AG10803 (cell line): ENCODE measurements around the gene LYZL6.

Source experiments
- DNase-seq: peaks from one replicate; pipeline ENCODE4 v3.0.0; 2010; ENCODE audit warnings: low read depth
- H3K4me3 ChIP-seq: 2 replicates; pipeline ENCODE4 v1.5.1; 2011; ENCODE audit warnings: mild to moderate bottlenecking, low read length, control low read depth
- TF ChIP-seq, protein P1 (sequence below): conservative IDR thresholded peaks from 2 replicates; pipeline ENCODE4 v1.5.1; 2011; ENCODE audit warnings: mild to moderate bottlenecking, low read length, control low read depth, inconsistent platforms

Gene LYZL6

DNA sequence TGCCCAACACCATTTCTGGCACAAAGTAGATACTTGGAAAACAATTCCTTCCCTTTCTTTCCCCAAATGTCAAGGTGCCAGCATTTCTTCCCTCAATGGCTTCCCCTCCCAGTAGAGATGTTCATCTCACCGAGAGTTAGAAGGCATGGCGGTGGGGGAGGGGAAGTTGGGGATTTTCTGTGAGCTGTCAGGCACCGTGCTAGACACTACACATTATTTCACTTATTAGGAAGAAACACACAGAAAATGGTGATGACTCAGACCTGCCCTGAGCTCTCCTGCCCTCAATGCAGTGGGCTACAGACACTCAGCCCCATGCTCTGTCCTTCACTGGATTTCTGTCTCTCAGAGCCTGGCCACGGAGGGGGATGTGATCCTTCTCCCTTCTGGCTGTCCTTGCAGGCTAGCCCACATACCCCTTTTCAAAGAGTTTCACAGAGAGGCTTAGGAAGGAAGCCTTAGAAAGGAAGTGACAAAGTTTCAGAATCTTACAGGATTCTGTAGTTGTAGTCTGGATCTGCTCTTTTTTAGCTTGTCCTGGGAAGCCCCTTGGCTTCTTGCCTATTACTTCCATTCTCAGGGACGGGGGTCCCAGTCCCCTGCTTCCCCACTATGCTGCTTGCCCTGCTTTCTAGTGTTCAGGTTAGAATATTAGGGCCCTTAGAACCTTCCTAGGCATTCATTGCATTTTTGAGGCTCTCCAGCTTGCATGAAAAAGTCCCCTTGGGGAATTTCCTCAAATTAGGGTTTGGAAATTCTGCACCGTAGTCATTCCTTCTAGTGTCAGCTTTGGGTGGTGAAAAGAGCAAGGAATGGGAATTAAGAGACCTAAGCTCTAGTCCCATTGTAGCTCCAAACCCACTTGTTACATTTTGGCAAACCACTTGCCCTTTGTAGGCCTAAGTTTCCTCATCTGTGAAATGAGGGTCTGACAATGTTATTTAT, 51.1 kb downstream of the LYZL6 start:
- no peak for DNase-seq
- TF ChIP-seq, protein P1, sequence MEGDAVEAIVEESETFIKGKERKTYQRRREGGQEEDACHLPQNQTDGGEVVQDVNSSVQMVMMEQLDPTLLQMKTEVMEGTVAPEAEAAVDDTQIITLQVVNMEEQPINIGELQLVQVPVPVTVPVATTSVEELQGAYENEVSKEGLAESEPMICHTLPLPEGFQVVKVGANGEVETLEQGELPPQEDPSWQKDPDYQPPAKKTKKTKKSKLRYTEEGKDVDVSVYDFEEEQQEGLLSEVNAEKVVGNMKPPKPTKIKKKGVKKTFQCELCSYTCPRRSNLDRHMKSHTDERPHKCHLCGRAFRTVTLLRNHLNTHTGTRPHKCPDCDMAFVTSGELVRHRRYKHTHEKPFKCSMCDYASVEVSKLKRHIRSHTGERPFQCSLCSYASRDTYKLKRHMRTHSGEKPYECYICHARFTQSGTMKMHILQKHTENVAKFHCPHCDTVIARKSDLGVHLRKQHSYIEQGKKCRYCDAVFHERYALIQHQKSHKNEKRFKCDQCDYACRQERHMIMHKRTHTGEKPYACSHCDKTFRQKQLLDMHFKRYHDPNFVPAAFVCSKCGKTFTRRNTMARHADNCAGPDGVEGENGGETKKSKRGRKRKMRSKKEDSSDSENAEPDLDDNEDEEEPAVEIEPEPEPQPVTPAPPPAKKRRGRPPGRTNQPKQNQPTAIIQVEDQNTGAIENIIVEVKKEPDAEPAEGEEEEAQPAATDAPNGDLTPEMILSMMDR = no peak
- no peak overlapping the region for H3K4me3 ChIP-seq

DNA sequence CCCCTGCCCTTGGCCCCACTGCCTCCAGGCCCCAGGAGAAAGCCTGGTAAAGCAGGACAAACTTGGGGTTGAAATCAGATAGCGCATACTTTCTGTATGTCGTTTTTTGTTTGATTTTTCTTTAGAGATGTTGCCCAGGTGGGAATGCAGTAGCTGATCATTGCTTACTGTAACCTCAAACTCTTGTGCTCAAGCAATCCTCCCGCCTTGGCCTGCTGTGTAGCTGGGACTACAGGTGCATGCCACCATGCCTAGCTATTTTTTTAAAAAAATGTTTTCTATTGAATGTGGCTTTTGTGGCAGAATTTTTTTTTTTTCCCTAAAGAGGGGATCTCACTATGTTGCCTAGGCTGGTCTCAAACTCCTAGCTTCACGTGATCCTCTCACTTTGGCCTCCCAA, 52.2 kb downstream of the LYZL6 start:
- DNase-seq = no peak
- no peak overlapping the region for H3K4me3 ChIP-seq
- TF ChIP-seq, protein P1 = no peak

DNA sequence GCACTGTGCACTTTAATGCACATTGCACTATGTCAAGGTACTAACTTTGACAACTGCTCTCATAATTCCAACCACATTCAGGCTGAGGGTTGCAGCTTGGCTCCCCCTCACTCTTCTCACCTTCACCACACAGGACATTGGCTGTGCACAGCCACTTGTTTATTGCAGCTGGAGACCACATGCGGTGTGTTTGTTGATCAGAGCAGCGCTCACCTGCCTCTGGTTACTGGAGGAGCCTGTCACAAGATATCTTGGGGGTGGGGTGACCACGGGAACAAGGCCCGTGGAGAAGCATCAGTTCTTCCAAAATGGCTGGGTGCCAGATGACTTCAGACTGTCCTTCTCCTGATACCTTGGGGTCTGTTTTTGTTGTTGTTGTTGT, 52.7 kb downstream of the LYZL6 start:
- TF ChIP-seq, protein P1 = no peak
- no peak overlapping the region for H3K4me3 ChIP-seq
- DNase-seq = no peak

DNA sequence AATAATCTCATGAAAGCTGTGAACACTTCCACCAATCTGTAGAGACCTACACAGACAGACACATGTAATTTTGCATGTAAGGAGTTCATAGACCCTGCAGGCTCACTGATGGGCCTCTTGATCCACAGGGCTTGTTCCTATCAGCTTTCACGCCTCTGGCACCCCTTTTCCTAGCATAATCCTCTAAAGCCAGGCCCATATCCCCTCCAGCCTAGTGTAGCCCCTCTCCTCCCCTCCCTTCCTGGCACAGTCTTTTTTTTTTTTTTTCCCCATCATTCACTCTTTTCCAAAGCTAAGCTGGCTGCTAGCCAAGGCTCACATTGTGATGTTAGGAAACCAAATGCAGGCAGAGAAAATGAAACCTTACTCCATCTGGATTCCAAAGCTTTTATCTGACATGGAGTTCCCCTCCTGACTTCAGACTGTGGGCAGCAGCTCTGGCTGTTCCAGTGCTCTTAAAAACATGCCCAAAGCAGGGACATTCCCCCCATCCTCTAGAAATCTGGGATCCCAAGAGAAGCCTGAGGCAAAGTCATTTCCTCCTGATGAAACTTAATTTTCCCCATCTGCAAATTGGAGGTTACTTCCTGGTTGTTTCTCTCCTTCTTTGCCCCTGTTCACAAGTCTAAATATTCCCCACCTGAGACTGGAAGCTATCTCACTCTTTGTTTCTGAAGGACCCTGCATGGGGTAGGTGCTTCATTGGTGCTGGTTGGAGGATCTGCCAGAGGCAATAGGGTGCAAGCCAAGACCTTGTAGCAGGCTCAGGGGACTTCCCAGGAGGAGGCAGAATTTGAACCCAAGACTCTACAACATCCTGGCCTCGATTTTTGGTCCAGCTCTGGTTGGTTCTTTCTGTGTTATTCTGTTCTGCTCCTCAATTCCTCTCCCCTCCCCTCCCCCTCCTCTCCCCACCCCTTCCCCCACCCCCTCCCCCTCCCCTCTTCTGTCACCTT, 53.4 kb downstream of the LYZL6 start:
- H3K4me3 ChIP-seq = no peak overlapping the region
- DNase-seq = peak; percentile 15
- TF ChIP-seq, protein P1 = no peak

DNA sequence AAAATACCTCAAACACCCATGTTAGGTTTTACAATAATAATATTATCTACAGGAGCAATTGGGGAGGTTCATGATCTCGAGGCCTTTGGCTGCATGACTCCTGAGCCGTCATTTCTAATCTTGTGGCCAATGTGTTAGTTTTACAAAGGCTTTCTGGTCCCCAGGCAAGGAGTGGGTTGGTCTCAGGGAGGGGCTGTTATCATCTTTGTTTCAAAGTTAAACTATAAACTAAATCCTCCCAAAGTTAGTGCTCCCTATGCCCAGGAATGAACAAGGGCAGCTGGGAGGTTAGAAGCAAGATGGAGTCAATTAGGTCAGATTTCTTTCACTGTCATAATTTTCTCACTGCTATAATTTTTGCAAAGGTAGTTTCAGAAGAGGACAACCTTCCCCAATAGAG, 54.3 kb downstream of the LYZL6 start:
- no peak for DNase-seq
- no peak overlapping the region for H3K4me3 ChIP-seq
- TF ChIP-seq, protein P1 = no peak
